Measurements from ENCODE around the gene DENND1A.

Gene DENND1A

DNA sequence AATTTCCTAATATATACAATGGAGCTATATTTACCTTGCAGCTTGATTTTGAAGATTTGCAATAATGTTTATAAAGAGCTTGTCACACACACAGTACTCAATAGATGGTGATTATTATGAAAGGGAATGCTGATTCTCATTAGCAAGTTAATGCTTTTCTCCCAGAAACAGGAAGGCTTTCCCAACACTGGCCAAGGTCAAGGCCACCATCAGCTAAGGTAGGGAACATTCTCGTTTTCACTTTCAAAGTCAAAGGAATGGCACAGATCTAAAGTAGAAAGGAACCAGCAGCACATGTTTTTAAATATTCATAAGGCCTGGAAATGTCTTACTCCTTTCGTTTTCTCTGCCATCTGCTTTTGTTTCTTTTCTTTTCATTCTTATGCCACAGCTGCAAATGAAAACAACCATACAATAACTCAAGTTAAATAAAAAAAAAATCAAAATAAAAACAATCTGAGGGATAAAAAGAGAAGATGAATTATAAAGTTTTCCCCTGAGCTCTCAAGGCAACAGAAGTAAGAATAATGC, 307.1 kb downstream of the DENND1A start:
- TF ChIP-seq, protein P1, sequence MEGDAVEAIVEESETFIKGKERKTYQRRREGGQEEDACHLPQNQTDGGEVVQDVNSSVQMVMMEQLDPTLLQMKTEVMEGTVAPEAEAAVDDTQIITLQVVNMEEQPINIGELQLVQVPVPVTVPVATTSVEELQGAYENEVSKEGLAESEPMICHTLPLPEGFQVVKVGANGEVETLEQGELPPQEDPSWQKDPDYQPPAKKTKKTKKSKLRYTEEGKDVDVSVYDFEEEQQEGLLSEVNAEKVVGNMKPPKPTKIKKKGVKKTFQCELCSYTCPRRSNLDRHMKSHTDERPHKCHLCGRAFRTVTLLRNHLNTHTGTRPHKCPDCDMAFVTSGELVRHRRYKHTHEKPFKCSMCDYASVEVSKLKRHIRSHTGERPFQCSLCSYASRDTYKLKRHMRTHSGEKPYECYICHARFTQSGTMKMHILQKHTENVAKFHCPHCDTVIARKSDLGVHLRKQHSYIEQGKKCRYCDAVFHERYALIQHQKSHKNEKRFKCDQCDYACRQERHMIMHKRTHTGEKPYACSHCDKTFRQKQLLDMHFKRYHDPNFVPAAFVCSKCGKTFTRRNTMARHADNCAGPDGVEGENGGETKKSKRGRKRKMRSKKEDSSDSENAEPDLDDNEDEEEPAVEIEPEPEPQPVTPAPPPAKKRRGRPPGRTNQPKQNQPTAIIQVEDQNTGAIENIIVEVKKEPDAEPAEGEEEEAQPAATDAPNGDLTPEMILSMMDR (conservative IDR thresholded peaks at IDR 0.05; ENCODE audit: low read depth, low read length): no peak
- DNase-seq (ENCODE audit: low read depth): no peak
- no peak overlapping the region for H3K4me3 ChIP-seq (ENCODE audit: low read length)

DNA sequence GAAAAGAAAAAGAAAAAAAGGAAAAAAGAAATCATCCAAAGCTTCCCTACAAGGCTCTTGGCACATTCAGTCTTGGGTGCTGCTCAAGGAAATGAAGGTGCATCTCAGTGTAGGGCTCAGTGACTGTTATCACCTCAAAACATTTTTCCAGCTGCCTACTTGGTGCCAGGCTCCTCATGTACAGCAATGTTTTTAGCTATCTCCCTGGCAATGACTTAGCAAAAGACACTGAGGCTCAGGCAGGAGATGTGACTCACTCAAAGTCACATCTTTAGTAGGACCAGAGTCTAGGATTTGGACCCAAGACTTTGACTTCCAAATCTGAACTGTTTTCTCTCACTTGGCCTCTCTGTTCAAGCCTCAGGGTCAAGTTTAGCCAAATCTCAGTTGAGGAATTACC, 309.7 kb downstream of the DENND1A start:
- no peak overlapping the region for H3K4me3 ChIP-seq (ENCODE audit: low read length)
- TF ChIP-seq, protein P1 (conservative IDR thresholded peaks at IDR 0.05; ENCODE audit: low read depth, low read length): no peak
- no peak for DNase-seq (ENCODE audit: low read depth)

DNA sequence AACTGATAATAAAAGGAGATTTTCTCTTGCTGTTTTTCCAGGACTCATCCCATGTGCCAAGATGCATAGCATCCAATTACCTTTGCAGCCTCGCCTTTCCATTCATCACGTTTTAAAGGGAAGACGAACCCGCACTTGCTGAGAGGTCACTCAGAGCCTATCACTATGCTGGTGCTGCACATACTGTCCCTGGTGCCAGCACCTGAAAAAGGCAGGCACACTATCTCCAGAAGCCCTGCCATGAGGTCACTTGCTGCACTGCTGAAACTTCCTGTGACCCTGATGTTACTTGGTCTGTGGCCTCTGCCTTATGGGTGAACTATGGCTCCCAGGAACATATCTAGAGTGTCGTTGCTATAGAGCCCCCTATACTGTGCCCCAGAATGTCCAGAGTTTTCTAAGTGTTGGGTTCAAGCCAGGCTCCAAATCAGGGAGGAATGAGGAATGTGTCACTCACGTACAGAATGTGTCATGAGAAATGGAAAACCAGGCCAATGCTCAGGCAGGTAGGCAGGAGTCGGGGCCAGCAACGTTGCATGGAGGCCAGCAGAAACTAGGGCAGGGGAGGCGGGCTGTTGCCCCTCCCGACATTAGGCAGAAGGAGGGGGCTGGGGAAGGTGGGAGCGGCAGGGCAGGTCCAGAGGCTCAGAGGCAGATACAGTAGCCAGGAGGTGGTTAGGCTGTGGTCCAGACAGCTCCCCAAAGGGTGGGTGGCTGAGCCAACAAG, 311.8 kb downstream of the DENND1A start:
- TF ChIP-seq, protein P1 (conservative IDR thresholded peaks at IDR 0.05; ENCODE audit: low read depth, low read length): no peak
- DNase-seq (ENCODE audit: low read depth): no peak
- H3K4me3 ChIP-seq (ENCODE audit: low read length): no peak overlapping the region

DNA sequence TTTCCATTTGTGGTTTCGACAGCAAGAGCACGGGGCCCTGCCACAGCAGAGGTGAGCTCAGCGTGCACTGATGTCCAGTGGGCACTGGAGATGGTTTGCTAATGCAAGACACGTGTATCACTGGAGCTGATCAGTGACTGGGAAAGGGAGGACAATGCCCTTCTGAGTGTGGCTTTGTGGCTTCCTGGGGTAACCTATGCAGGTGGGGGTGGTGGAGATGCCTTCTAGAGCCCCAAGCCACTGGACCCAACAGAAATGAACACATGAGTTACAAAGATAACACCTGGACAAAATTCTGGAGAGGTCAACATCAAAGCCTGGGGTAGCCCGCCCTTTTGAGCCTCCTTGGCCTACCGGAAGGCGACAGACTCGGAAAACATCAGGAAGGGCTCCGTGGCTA, 312.6 kb downstream of the DENND1A start:
- no peak for DNase-seq (ENCODE audit: low read depth)
- TF ChIP-seq, protein P1 (conservative IDR thresholded peaks at IDR 0.05; ENCODE audit: low read depth, low read length): no peak
- no peak overlapping the region for H3K4me3 ChIP-seq (ENCODE audit: low read length)

DNA sequence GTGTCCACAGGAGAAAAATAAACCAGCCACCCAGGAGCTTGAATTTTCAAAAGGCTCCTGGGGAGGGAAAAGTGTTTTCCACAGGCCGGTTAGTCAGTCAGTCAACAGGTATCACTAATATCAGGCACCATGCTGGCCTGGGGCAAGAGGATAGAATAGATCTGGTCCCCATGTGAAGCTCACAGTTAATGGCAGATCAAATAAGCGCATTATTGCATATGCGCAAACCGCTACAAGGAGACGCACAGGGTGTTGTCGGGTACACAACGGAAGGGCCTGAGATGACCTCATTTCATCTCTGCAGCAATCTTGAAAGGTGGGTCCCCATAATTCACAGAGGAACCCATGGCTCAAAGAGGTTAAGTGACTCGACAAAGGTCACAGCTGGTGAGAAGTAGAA, 313.2 kb downstream of the DENND1A start:
- H3K4me3 ChIP-seq (ENCODE audit: low read length): no peak overlapping the region
- TF ChIP-seq, protein P1 (conservative IDR thresholded peaks at IDR 0.05; ENCODE audit: low read depth, low read length): no peak
- DNase-seq (ENCODE audit: low read depth): no peak

DNA sequence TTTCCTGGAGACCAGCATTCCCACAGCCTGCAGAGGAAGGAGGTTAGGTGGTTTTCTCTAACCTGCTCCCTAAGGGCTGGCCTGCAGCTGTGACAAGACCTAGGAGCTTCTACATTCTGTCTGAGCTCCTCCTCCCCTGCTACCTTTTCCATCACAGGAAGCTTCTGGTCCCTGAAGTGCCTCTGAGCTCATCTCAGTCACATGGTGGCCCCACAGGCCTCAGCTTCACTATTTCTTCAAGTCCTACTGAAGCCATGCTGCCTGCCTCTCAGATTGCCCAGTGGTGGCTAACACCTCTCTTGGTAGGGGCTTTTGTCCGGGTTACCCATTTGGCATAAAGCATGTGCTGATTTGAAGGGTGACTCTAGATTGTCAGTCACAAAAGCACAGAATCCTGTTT, 314.5 kb downstream of the DENND1A start:
- no peak overlapping the region for H3K4me3 ChIP-seq (ENCODE audit: low read length)
- TF ChIP-seq, protein P1 (conservative IDR thresholded peaks at IDR 0.05; ENCODE audit: low read depth, low read length): no peak
- DNase-seq (ENCODE audit: low read depth): no peak

Data from retinal pigment epithelial cell (primary cell).